K562 (cell line): ENCODE results near the gene STAT6. TPM values are rescaled to one million over a fixed set of nuclear protein-coding genes. Genes with fewer than 3 reads are reported as not detected.

Experiments
- ZC3H11A ChIP-seq: IDR thresholded peaks from 2 replicates; pipeline ENCODE4 v1.6.1; 2012; ENCODE audit warnings: low read depth, low read length, improper control_type of control experiment
- polyA plus RNA-seq, 8 experiments: library from polyadenylated mRNA; depleted of rRNA in 4 of 8; stranded (reverse) in 5 of 8; unstranded in 3 of 8; fragments of >200 nt; fragmentation: Nextera tagmentation in 2 of 8; fragmentation: Illumina TruSeq in 1 of 8; extraction: Ambion mirVana in 2 of 8; extraction: Trizol in 1 of 8; gene quantifications; 2 replicates each; pipeline versions ENCODE4 v1.2.1 to v1.2.3, GENCODE V29; 2011 to 2014; ENCODE audit warnings: inconsistent platforms in 1 of 8, missing spikeins in 1 of 8
- total RNA-seq, 7 experiments: library from RNA; depleted of rRNA in 6 of 7; stranded (reverse); fragments of >200 nt in 6 of 7; fragmentation: Illumina TruSeq in 2 of 7; extraction: Trizol in 2 of 7; gene quantifications; 2 replicates each; pipeline versions ENCODE4 v1.2.1 to v1.2.3, GENCODE V29; 2011 to 2021; ENCODE audit warnings: low replicate concordance in 1 of 7
- TF ChIP-seq, protein P1 (sequence below), 2 experiments: fragments of 450-650 bp; formaldehyde crosslinking in 1 of 2; IDR thresholded peaks; 2 replicates each; pipeline versions ENCODE4 v1.4.0 to v1.6.1; 2014 to 2020; ENCODE audit warnings: mild to moderate bottlenecking in 2 of 2, borderline replicate concordance in 1 of 2, low read depth in 1 of 2

Gene STAT6
- total and polyA plus RNA-seq, 9 of the 15 experiments (the other 6 are each of a cell fraction or from before 2014, with no cell fraction given), result 2.4 to 49.5 (median 26.5) TPM

GRCh38 chr12:57099766-57100165, 11.4 kb downstream of the STAT6 start (continued):
- TF ChIP-seq, protein P1, sequence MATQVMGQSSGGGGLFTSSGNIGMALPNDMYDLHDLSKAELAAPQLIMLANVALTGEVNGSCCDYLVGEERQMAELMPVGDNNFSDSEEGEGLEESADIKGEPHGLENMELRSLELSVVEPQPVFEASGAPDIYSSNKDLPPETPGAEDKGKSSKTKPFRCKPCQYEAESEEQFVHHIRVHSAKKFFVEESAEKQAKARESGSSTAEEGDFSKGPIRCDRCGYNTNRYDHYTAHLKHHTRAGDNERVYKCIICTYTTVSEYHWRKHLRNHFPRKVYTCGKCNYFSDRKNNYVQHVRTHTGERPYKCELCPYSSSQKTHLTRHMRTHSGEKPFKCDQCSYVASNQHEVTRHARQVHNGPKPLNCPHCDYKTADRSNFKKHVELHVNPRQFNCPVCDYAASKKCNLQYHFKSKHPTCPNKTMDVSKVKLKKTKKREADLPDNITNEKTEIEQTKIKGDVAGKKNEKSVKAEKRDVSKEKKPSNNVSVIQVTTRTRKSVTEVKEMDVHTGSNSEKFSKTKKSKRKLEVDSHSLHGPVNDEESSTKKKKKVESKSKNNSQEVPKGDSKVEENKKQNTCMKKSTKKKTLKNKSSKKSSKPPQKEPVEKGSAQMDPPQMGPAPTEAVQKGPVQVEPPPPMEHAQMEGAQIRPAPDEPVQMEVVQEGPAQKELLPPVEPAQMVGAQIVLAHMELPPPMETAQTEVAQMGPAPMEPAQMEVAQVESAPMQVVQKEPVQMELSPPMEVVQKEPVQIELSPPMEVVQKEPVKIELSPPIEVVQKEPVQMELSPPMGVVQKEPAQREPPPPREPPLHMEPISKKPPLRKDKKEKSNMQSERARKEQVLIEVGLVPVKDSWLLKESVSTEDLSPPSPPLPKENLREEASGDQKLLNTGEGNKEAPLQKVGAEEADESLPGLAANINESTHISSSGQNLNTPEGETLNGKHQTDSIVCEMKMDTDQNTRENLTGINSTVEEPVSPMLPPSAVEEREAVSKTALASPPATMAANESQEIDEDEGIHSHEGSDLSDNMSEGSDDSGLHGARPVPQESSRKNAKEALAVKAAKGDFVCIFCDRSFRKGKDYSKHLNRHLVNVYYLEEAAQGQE (IDR thresholded peaks at IDR 0.05; ENCODE audit: borderline replicate concordance), result no peak
- TF ChIP-seq, protein P1 (CRISPR knock-in tag; IDR thresholded peaks at IDR 0.05; ENCODE audit: low read depth), result no peak
- TF ChIP-seq ZC3H11A, result no peak
